Mesendoderm (in vitro differentiated cells): ENCODE data around the gene TMPRSS9.
"Not testable (repeated sequence)": the region's sequence is repeated elsewhere in the genome, so short reads cannot be mapped to it uniquely, and the experiment has no call there.

Source experiments
- DNase-seq: peaks from one replicate; pipeline ENCODE4 v3.0.0; 2013
- H2AK5ac ChIP-seq: 2 replicates; pipeline ENCODE4 v1.6.1; 2013; ENCODE audit warnings: low read length, inconsistent platforms
- H2BK120ac ChIP-seq: 2 replicates; pipeline ENCODE4 v1.6.1; 2013; ENCODE audit warnings: low read depth, mild to moderate bottlenecking, low read length, moderate library complexity, mixed read lengths
- H2BK15ac ChIP-seq: replicated peaks from 2 replicates; pipeline ENCODE4 v1.6.1; 2013; ENCODE audit warnings: low read depth, mild to moderate bottlenecking, moderate library complexity
- H2BK5ac ChIP-seq: 2 replicates; pipeline ENCODE4 v1.6.1; 2013; ENCODE audit warnings: low read length, inconsistent platforms
- H3K18ac ChIP-seq: 2 replicates; pipeline ENCODE4 v1.6.1; 2013; ENCODE audit warnings: mild to moderate bottlenecking, low read length, mixed read lengths
- H3K23ac ChIP-seq: one replicate; pipeline ENCODE4 v1.6.1; 2013; ENCODE audit warnings: low read length
- H3K27ac ChIP-seq: 2 replicates; pipeline ENCODE4 v1.5.1; 2013; ENCODE audit warnings: low read depth, mild to moderate bottlenecking, inconsistent platforms, low read length, moderate library complexity
- H3K27me3 ChIP-seq: 2 replicates; pipeline ENCODE4 v1.6.1; 2013; ENCODE audit warnings: low read length, control low read depth, mild to moderate bottlenecking, inconsistent platforms; ENCODE audit not compliant: insufficient read depth, poor library complexity
- H3K36me3 ChIP-seq: 2 replicates; pipeline ENCODE4 v1.6.1; 2013; ENCODE audit warnings: low read length, inconsistent platforms; ENCODE audit not compliant: control insufficient read depth, insufficient read depth
- H3K4ac ChIP-seq: one replicate; pipeline ENCODE4 v1.6.1; 2013; ENCODE audit warnings: low read depth, mild to moderate bottlenecking, low read length, moderate library complexity
- H3K4me1 ChIP-seq: 2 replicates; pipeline ENCODE4 v1.6.1; 2013; ENCODE audit warnings: low read depth, low read length, inconsistent platforms; ENCODE audit not compliant: control insufficient read depth
- H3K4me2 ChIP-seq: 2 replicates; pipeline ENCODE4 v1.6.1; 2013; ENCODE audit warnings: low read length
- H3K4me3 ChIP-seq: 2 replicates; pipeline ENCODE4 v1.5.1; 2013; ENCODE audit warnings: mild to moderate bottlenecking, low read length
- H3K56ac ChIP-seq: one replicate; pipeline ENCODE4 v1.6.1; 2013; ENCODE audit warnings: low read length
- H3K79me1 ChIP-seq: 2 replicates; pipeline ENCODE4 v1.6.1; 2013; ENCODE audit warnings: low read length, inconsistent platforms
- H3K79me2 ChIP-seq: 2 replicates; pipeline ENCODE4 v1.6.1; 2013; ENCODE audit warnings: mild to moderate bottlenecking, low read length; ENCODE audit not compliant: control insufficient read depth, insufficient read depth
- H3K9ac ChIP-seq: 2 replicates; pipeline ENCODE4 v1.6.1; 2013; ENCODE audit warnings: low read length, inconsistent platforms
- H4K5ac ChIP-seq: one replicate; pipeline ENCODE4 v1.6.1; 2013; ENCODE audit warnings: low read length
- H4K8ac ChIP-seq: one replicate; pipeline ENCODE4 v1.6.1; 2013; ENCODE audit warnings: low read depth, mild to moderate bottlenecking, control low read depth, low read length, moderate library complexity
- WGBS: extraction: QIAGEN DNeasy Blood & Tissue Kit; methylation state at CpG from one replicate; pipeline ENCODE4 v1.1.7; 2013; ENCODE audit warnings: low lambda C conversion rate, missing lambda C conversion rate; ENCODE audit not compliant: insufficient coverage; ENCODE audit errors: extremely low coverage; 5-methylcytosine and 5-hydroxymethylcytosine counted together

TMPRSS9 gene

GRCh38 chr19:2460245-2460644 is 100.2 kb downstream of the TMPRSS9 start:
- Histone ChIP-seq H3K27ac (no peak overlapping the region), H3K4ac (no peak overlapping the region), H3K79me1 (no peaks in the 10 kb centered on the region), H3K4me3 (no peak overlapping the region), H3K23ac (no peak overlapping the region), H2AK5ac (no peak overlapping the region), H3K4me2 (no peak overlapping the region), H3K27me3 (no peaks in the 10 kb centered on the region), H3K9ac (no peak overlapping the region), H4K8ac (no peak overlapping the region), H2BK120ac (no peak overlapping the region), H3K79me2 (peaks cover 15% of the 10 kb centered on the region), H4K5ac (no peak overlapping the region), H3K4me1 (no peaks in the 10 kb centered on the region), H2BK15ac (no peak overlapping the region), H3K56ac (no peak overlapping the region), H2BK5ac (no peak overlapping the region), H3K36me3 (no peaks in the 10 kb centered on the region), H3K18ac (no peak overlapping the region)
- no peak for DNase-seq
- WGBS = no CpG with 5 or more reads among the region's 1 CpG

GRCh38 chr19:2461751-2462634 is 101.9 kb downstream of the TMPRSS9 start:
- no CpG with 5 or more reads among the region's 62 CpGs for WGBS
- peak overlapping the region; percentile 23 for H3K27ac ChIP-seq
- peak; percentile 80 for DNase-seq

GRCh38 chr19:2462635-2463421 is 102.8 kb downstream of the TMPRSS9 start:
- WGBS = no CpG with 5 or more reads among the region's 46 CpGs
- Histone ChIP-seq H3K4ac (peak overlapping the region; percentile 89), H3K23ac (peak overlapping the region; percentile 72), H3K18ac (peak overlapping the region; percentile 84), H3K56ac (peak overlapping the region; percentile 83), H3K9ac (peak overlapping the region; percentile 68), H3K4me3 (peak overlapping the region; percentile 38), H2BK5ac (no peak overlapping the region), H3K79me1 (no peaks in the 10 kb centered on the region), H3K79me2 (no peaks in the 10 kb centered on the region), H2AK5ac (no peak overlapping the region), H3K4me1 (no peaks in the 10 kb centered on the region), H4K5ac (no peak overlapping the region), H2BK15ac (no peak overlapping the region), H2BK120ac (peak overlapping the region; percentile 17), H3K4me2 (peak overlapping the region; percentile 68), H3K27ac (peak overlapping the region; percentile 70), H3K27me3 (no peaks in the 10 kb centered on the region), H4K8ac (no peak overlapping the region), H3K36me3 (no peaks in the 10 kb centered on the region)
- peak; percentile 100 for DNase-seq

More at GRCh38 chr19:2461751-2462634, 101.9 kb downstream of the TMPRSS9 start:
- no peak overlapping the region for H4K8ac ChIP-seq
- no peak overlapping the region for H2BK5ac ChIP-seq
- H3K4me1 ChIP-seq = no peaks in the 10 kb centered on the region
- peak overlapping the region; percentile 83 for H3K56ac ChIP-seq
- H2BK120ac ChIP-seq = no peak overlapping the region
- H3K27me3 ChIP-seq = no peaks in the 10 kb centered on the region
- H2BK15ac ChIP-seq = no peak overlapping the region
- H4K5ac ChIP-seq = no peak overlapping the region
- no peak overlapping the region for H2AK5ac ChIP-seq
- peak overlapping the region; percentile 38 for H3K4me3 ChIP-seq
- H3K23ac ChIP-seq = peak overlapping the region; percentile 72
- peak overlapping the region; percentile 84 for H3K18ac ChIP-seq
- H3K9ac ChIP-seq = peak overlapping the region; percentile 68
- H3K79me2 ChIP-seq = no peaks in the 10 kb centered on the region
- H3K4me2 ChIP-seq = peak overlapping the region; percentile 68
- no peaks in the 10 kb centered on the region for H3K36me3 ChIP-seq
- H3K79me1 ChIP-seq = no peaks in the 10 kb centered on the region
- peak overlapping the region; percentile 89 for H3K4ac ChIP-seq

- H2BK120ac ChIP-seq = peak overlapping the region; percentile 17
- not testable (repeated sequence) for H4K8ac ChIP-seq
These were observed 103.6 kb downstream of the TMPRSS9 start for GRCh38 chr19:2463694-2464093.

GRCh38 chr19:2464389-2464788 is 104.3 kb downstream of the TMPRSS9 start:
- Histone ChIP-seq H3K79me2 (no peaks in the 10 kb centered on the region), H3K4me3 (no peak overlapping the region), H3K36me3 (no peaks in the 10 kb centered on the region), H4K8ac (no peak overlapping the region), H2BK15ac (no peak overlapping the region), H2BK5ac (no peak overlapping the region), H3K79me1 (no peaks in the 10 kb centered on the region), H3K4me1 (no peaks in the 10 kb centered on the region), H3K4me2 (no peak overlapping the region), H3K27ac (no peak overlapping the region), H3K18ac (no peak overlapping the region), H3K56ac (peak overlapping the region; percentile 1), H3K4ac (no peak overlapping the region), H2BK120ac (no peak overlapping the region), H3K27me3 (no peaks in the 10 kb centered on the region), H3K9ac (no peak overlapping the region), H4K5ac (no peak overlapping the region), H3K23ac (no peak overlapping the region), H2AK5ac (no peak overlapping the region)
- WGBS = no CpG with 5 or more reads among the region's 5 CpGs
- no peak for DNase-seq

More at GRCh38 chr19:2463694-2464093, 103.6 kb downstream of the TMPRSS9 start:
- H3K36me3 ChIP-seq, H2AK5ac ChIP-seq, H3K23ac ChIP-seq, H3K4me2 ChIP-seq, H3K79me1 ChIP-seq, H3K9ac ChIP-seq, DNase-seq, H2BK15ac ChIP-seq, H4K5ac ChIP-seq, H3K4me1 ChIP-seq, H3K27ac ChIP-seq, H3K27me3 ChIP-seq, H3K79me2 ChIP-seq, H3K4ac ChIP-seq, H3K4me3 ChIP-seq, H2BK5ac ChIP-seq: not testable (repeated sequence)
- peak overlapping the region; percentile 3 for H3K56ac ChIP-seq
- H3K18ac ChIP-seq = peak overlapping the region; percentile 39
- WGBS = no CpG with 5 or more reads among the region's 5 CpGs
